Activated T-helper 2 cell treated with anti-CD3 and anti-CD28 coated beads, Interferon-gamma antibody, Interleukin-2, Interleukin-4, amounts not matched to agents 10 μg/mL and 5 μg/mL and 100 μg/mL, durations not matched to agents 14 hours and 24 hours and 36 hours (primary cell): ENCODE data around the gene CACNA1I. TPM values are rescaled to one million over a fixed set of nuclear protein-coding genes. Genes with fewer than 3 reads are reported as not detected.

ENCODE experiments used
- DNase-seq: peaks from one replicate; pipeline ENCODE4 v3.0.0; 2021; ENCODE audit warnings: low spot score
- H3K27ac Mint-ChIP-seq: one replicate; pipeline ENCODE4 v1.8.0; 2021; ENCODE audit warnings: mixed read lengths
- H3K27me3 Mint-ChIP-seq: one replicate; pipeline ENCODE4 v1.8.0; 2021; ENCODE audit warnings: low read depth, mixed read lengths
- H3K36me3 Mint-ChIP-seq: one replicate; pipeline ENCODE4 v1.8.0; 2021; ENCODE audit warnings: low read depth, mixed read lengths
- H3K4me1 Mint-ChIP-seq: one replicate; pipeline ENCODE4 v1.8.0; 2021; ENCODE audit warnings: low read depth, mixed read lengths
- H3K4me3 Mint-ChIP-seq: one replicate; pipeline ENCODE4 v1.8.0; 2021; ENCODE audit warnings: low read depth, mild to moderate bottlenecking, moderate library complexity, mixed read lengths
- H3K9me3 Mint-ChIP-seq: one replicate; pipeline ENCODE4 v1.8.0; 2021; ENCODE audit warnings: mixed read lengths
- intact Hi-C: fragments of 100-400 bp; cut with micrococcal nuclease; formaldehyde crosslinking; loops from one replicate; pipeline ENCODE4 v1.15.1; 2023
- total RNA-seq: library from RNA; stranded (reverse); gene quantifications from 2 replicates; pipeline ENCODE4 v1.2.3, GENCODE V29; 2022

CACNA1I gene
- total RNA-seq, 1 donor from 2014 or later, result 0.09 TPM

DNA sequence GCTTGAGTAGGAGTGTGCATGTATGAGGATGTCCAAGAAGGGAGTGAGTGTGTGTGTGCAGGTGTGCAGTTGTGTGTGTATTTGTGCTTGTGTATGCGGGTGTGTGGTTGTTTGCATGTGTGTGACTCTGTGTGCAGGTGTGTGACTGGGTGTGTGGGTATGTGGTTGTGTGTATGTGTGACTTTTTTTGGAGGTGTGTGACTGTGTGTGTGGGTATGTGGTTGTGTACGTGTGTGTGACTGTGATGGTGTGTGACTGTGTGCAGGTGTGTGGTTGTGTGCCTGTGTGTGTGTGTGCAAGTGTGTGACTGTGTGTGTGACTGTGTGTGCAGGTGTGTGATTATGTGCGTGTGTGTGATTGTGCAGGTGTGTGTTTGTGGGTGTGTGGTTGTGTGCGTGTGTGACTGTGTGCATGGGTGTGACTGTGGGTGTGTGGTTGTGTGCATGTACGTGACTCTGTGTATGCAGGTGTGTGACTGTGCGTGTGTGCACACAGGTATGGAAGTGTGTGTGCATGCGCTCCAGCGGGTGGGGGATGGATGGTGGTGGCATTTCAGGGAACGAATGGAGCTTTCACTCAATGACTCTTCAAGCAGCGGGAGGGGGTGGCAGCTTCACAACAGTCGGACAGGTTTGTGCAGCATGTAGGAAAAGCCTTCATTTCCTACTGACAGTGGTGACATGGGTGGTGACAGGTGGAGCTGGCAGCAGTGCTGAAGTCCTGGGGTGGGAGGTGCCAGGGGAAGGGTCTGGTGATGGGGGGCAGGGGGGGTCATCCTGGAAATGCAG lies 47.6 kb downstream of the CACNA1I start:
- H3K27me3 Mint-ChIP-seq, result peaks cover 18% of the 10 kb centered on the region
- H3K4me3 Mint-ChIP-seq, result no peak overlapping the region
- H3K36me3 Mint-ChIP-seq, result no peaks in the 10 kb centered on the region
- no peak overlapping the region for H3K27ac Mint-ChIP-seq
- peaks cover 8% of the 10 kb centered on the region for H3K4me1 Mint-ChIP-seq
- no peaks in the 10 kb centered on the region for H3K9me3 Mint-ChIP-seq
- no peak for DNase-seq
- intact Hi-C loops, result no loop called here

DNA sequence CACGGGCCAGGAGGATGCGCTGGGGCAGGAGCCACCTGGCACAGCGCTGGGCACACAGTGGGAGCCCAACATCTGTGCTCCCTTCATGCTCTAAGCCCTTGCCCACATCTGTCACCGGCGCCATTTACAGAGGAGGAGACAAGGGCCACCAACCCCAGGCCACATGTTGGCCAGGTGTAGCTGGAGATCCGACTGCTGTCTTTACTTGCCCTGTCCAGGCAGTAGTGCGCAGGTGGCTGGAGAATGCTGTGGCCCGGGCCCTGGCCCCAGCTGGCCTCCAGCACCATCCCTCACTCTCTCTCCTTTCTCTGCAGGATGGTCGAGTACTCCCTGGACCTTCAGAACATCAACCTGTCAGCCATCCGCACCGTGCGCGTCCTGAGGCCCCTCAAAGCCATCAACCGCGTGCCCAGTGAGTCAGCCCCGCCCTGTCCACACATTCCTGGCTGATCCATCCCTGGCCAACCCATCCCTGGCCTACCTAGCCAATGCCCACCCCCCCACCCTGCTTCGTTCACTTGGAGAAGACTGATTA lies 48.5 kb downstream of the CACNA1I start:
- Mint-ChIP-seq H3K27ac (no peak overlapping the region), H3K36me3 (no peaks in the 10 kb centered on the region), H3K27me3 (peaks cover 18% of the 10 kb centered on the region), H3K4me3 (no peak overlapping the region), H3K9me3 (no peaks in the 10 kb centered on the region), H3K4me1 (peaks cover 6% of the 10 kb centered on the region)
- intact Hi-C loops, result no loop called here
- no peak for DNase-seq

DNA sequence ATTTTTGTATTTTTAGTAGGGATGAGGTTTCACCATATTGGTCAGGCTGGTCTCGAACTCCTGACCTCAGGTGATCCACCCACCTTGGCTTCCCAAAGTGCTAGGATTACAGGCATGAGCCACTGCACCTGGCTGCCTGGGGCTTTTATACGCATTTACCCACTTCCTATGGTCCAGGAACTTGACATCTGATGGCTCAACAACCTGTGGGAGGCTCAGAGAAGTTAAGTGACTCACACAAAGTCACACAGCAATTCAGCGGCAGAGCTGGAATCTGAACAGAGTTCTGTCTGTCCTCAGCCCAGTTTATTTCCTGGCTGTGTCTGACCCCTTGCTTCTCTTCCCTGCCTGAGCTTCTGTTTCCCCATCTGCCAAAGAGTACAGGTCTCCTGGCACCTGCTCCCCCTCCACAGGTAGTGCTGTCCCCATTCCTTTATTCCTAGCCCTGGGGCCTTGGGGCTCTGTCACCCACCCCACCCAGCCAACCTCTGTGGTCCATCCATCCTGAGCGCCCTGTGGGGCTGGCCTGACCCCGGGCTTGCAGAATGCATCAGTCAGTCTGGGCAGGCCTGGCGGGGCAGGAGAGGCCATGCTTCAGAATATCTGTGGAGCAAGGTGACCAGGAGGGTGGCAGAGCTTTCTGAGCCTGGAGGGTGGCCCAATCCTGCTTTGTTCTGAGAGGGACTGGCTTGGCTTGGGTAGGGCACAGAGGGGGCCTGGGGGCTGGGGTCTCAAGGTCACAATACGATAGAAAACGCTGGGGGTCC lies 50.6 kb downstream of the CACNA1I start:
- Mint-ChIP-seq H3K9me3 (no peaks in the 10 kb centered on the region), H3K27me3 (peaks cover 7% of the 10 kb centered on the region), H3K4me1 (peaks cover 6% of the 10 kb centered on the region), H3K27ac (no peak overlapping the region), H3K4me3 (no peak overlapping the region), H3K36me3 (no peaks in the 10 kb centered on the region)
- DNase-seq, result no peak
- intact Hi-C loops, result no loop called here

DNA sequence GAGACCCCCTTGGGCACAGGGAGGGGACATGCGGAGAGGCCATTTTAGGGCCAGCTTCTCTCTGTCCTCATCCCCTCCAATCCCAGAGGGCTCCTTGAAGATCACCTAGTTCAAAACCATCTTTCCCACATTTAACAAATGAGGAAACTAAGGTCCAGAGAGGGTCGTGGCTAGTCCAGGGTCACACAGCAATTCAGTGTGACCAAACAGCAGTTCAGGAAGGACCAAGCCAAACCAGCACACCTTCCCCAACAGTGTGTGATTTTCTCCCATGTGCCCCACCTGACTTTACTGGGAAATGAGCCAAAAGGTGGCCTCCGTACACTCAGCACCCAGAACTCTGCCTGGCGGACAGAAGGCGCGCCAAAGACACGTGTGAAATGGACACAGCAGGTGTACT lies 51.3 kb downstream of the CACNA1I start:
- H3K9me3 Mint-ChIP-seq, result no peaks in the 10 kb centered on the region
- intact Hi-C loops, result no loop called here
- DNase-seq, result no peak
- peaks cover 6% of the 10 kb centered on the region for H3K4me1 Mint-ChIP-seq
- H3K27ac Mint-ChIP-seq, result no peak overlapping the region
- H3K4me3 Mint-ChIP-seq, result no peak overlapping the region
- H3K27me3 Mint-ChIP-seq, result peaks cover 10% of the 10 kb centered on the region
- no peaks in the 10 kb centered on the region for H3K36me3 Mint-ChIP-seq

DNA sequence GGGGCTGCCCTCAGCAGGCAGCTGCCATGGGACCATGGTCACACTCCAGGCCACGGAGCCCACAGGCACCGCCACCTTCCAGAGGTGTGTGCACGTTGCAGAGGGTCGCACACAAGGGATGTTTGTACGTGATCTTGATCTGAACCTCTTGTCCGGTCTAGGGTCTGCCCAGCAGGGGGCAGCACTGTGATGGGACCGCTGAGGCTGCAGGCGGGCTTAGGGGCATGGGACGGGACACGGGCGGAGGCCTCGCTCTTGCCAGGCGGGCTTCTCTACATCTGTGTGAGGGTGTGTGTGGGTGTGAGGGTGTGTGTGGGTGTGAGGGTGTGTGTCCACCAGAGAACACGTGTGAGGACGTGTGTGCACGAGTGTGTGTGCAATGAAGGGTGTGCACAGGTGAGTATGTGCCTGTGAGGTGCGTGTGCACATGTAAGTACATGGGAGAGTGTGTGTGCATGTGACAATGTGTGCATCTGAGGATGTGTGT lies 52.4 kb downstream of the CACNA1I start:
- Mint-ChIP-seq H3K27ac (no peak overlapping the region), H3K4me3 (no peak overlapping the region), H3K36me3 (no peaks in the 10 kb centered on the region), H3K9me3 (no peaks in the 10 kb centered on the region), H3K27me3 (peaks cover 8% of the 10 kb centered on the region), H3K4me1 (peaks cover 4% of the 10 kb centered on the region)
- DNase-seq, result peak; percentile 39
- intact Hi-C loops, result loop anchor here (1.0 kb wide), 1 partner anchor 401 kb away; no protein-coding TSS in a partner anchor

DNA sequence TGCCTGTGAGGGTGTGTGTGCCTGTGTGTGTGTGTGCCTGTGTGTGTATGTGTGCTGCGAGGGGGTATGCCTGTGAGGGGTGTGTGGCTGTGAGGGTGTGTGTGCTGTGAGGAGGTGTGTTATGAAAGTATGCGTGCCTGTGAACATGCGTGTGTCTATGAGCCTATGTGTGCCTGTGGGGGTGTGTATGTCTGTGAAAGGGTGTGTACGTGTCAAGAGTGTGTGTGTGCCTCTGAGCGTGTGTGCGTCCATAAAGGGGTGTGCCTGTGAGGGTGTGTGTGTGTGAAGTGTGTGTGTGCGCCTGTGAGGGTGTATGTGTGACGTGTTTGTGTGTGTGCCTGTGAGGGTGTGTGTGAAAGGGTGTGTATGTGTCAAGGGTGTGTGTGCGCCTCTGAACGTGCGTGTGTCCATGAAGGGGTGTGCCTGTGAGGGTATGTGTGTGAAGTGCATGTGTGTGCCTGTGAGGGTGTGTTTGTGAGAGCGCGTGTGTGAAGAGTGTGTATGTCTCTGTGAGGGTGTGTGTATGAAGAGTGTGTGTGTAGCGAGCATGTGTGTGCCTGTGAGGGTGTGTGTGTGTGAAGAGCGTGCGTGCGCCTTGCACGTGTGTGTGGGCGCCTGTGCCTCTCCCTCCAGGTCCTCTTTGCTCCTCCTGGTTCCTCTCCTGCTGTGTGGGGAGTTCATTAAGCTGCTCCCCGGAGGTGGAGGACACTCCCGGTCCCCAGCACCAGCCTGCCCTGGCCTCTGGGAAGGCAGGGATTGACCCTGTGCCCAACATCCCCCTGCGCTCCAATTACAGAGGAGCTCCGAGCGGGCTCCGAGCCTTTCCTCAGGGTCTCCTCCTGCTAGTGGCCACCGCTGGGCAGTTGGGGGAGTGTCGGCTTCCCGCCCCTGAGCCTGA lies 53.3 kb downstream of the CACNA1I start:
- intact Hi-C loops, result loop anchor here (1.0 kb wide), 1 partner anchor 400 kb away; no protein-coding TSS in a partner anchor
- Mint-ChIP-seq H3K4me3 (no peak overlapping the region), H3K36me3 (no peaks in the 10 kb centered on the region), H3K27ac (no peak overlapping the region), H3K4me1 (no peaks in the 10 kb centered on the region), H3K9me3 (no peaks in the 10 kb centered on the region), H3K27me3 (peaks cover 6% of the 10 kb centered on the region)
- DNase-seq, result no peak

DNA sequence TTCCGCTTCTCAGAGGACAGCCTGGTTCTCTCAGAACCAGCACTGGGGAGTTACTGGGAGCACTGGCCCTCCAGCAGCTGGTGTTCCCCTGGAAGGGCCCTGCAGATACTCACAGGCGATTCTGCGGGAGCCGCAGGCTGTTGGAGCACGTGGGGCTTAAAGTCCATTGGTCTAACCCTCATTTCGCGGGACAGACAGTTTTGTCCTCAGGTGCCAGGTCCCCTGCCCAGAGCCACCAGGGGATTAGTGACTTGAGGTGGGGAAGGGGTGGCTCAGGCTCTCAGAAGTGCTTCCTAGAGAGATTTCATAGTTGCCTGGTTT lies 53.9 kb downstream of the CACNA1I start:
- no peak overlapping the region for H3K4me3 Mint-ChIP-seq
- H3K27ac Mint-ChIP-seq, result no peak overlapping the region
- H3K4me1 Mint-ChIP-seq, result no peaks in the 10 kb centered on the region
- intact Hi-C loops, result no loop called here
- no peaks in the 10 kb centered on the region for H3K9me3 Mint-ChIP-seq
- no peaks in the 10 kb centered on the region for H3K36me3 Mint-ChIP-seq
- H3K27me3 Mint-ChIP-seq, result peaks cover 3% of the 10 kb centered on the region
- no peak for DNase-seq

DNA sequence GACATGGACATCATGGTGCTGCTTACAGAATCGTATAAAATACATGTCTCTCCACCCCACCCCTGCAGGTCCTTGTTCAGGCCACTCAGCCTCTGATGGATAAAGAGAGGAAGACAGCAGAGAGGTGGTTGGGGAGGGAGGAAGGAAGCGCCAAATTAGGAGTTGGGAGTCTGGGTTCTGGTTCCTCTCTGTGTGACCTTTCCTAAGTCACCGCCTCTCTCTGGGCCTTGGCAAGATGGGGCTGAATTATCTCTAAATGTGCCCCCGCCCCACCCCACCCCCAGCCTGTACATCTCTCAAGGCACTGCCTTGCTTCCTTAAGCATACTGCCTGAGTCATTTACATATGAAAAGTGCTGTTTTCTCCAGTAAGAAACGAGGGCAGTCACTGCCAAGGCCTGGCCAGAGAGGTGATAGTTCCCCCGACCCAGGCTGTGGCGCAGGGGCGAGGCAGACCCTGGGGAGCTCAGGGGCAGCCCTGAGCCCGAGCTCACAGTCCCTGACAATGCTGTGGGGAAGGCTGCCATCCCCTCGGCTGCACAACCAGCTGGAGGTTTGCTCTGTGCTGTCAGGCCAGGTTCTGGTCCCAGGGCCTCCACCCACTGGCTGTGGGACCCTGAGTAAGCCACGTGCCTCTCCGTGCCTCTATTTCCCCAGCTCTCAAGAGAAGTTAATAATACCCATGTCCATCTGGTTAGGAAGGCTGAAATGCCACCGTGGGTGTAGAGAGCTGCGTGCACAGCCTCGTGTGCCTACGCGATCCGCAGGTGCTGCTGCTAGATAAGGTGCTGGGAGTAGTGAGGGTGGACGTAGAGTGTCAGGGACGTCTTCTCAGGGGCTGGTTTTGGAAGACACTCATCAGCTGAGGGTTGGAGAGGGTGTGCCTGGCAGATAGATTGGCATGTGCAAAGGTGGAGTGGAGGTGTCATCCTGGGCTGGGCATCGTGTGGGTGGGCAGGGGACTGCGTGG lies 55.3 kb downstream of the CACNA1I start:
- Mint-ChIP-seq H3K27ac (no peak overlapping the region), H3K4me1 (no peaks in the 10 kb centered on the region), H3K36me3 (no peaks in the 10 kb centered on the region), H3K4me3 (no peak overlapping the region), H3K27me3 (peaks cover 3% of the 10 kb centered on the region), H3K9me3 (no peaks in the 10 kb centered on the region)
- intact Hi-C loops, result no loop called here
- no peak for DNase-seq

DNA sequence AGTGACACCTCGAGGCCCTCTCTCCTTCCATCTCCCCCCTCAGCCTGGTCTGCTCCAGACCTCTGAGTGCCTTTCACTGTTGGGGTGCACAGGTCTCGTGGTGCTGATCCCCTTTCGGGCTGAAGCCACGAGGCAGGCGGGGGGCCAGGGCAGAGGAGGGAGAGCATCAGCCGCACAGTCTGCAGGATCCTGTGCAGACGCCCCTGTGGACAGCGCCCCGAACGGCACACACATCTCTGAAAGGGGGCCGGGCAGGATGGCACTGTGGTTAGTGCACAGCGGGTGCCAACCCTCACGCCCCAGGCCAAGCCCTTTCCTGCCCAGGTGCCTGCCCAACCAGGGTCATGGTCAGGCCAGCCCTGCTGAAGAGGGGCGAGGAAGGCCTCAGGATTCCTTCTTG lies 56.7 kb downstream of the CACNA1I start:
- no peak overlapping the region for H3K4me3 Mint-ChIP-seq
- no peak overlapping the region for H3K27ac Mint-ChIP-seq
- intact Hi-C loops, result no loop called here
- H3K36me3 Mint-ChIP-seq, result no peaks in the 10 kb centered on the region
- DNase-seq, result no peak
- H3K9me3 Mint-ChIP-seq, result no peaks in the 10 kb centered on the region
- peaks cover 3% of the 10 kb centered on the region for H3K27me3 Mint-ChIP-seq
- peaks cover 4% of the 10 kb centered on the region for H3K4me1 Mint-ChIP-seq

DNA sequence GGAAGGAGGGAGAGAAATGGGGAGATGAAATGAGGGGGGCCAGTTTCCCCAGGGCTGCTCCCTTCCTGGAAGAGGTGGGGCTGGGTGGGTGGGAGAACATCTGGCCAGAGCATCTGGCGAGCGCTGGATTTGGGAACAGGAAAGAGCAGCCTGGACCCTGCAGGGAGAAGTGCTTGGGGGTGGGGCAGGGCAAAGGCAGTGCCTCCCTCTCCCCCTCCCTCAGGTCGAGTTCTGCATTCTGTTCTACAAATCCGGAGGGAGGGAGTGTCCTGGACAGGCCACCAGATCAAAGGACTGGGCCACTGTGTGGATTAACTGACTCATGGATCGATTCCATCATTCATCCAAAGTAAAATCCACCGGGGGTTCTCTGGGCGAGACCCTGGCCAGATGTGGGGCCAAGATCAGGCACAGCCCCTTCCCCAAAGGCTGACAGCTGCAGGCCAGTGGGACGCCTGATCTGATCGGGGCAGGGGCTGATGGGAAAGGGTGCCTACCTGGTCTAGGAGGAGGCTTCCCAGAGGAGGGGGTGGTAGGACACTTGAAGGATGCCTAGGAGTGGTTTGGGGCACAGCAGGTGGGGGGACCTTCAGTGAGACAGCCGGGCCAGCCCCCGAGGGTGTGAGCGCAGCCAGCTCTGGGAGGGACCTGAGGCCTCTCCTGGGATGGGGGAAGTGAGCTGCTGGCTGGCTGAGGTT lies 57.5 kb downstream of the CACNA1I start:
- Mint-ChIP-seq H3K27me3 (peaks cover 3% of the 10 kb centered on the region), H3K9me3 (no peaks in the 10 kb centered on the region), H3K27ac (no peak overlapping the region), H3K4me1 (peaks cover 4% of the 10 kb centered on the region), H3K4me3 (no peak overlapping the region), H3K36me3 (no peaks in the 10 kb centered on the region)
- intact Hi-C loops, result no loop called here
- DNase-seq, result no peak

- no peak overlapping the region for H3K27ac Mint-ChIP-seq
- H3K4me1 Mint-ChIP-seq, result peaks cover 4% of the 10 kb centered on the region
- H3K27me3 Mint-ChIP-seq, result peaks cover 3% of the 10 kb centered on the region
- H3K9me3 Mint-ChIP-seq, result no peaks in the 10 kb centered on the region
- no peak for DNase-seq
- no peaks in the 10 kb centered on the region for H3K36me3 Mint-ChIP-seq
- no peak overlapping the region for H3K4me3 Mint-ChIP-seq
- intact Hi-C loops, result no loop called here
These were observed 58.1 kb downstream of the CACNA1I start for GRCh38 chr22:39628563-39629080.
